Measurements from ENCODE around the gene SPOCK1. TPM values are rescaled to one million over a fixed set of nuclear protein-coding genes. Genes with fewer than 3 reads are reported as not detected.

The SPOCK1 gene
- total RNA-seq, 2 donors from 2014 or later = 2.1 to 8.5 TPM

DNA sequence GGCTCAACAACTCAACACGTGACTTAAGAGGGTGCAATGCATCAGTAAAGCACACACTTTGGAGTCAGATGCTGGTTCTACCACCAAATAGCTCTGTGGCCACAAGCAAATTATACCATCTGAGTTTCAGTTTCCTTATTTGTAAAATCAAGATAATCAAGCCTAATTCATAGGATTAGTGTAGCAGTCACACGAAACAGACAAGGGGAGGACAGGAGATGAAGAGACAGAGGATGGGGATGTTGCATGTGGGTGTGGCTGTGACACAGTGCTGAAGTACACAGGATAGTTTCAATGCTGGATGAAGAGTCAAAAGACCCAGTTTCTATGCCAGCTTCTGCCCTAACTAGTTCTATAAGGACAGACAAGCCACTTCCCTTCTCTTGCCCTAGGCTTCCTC, 60.2 kb downstream of the SPOCK1 start:
- DNase-seq = no peak
- Histone ChIP-seq H3K9ac (ENCODE audit: low read depth in 2 of 2, low read length in 2 of 2) (no peak overlapping the region), H3K36me3 (no peaks in the 10 kb centered on the region), H3K9me3 (no peaks in the 10 kb centered on the region), H3K4me3 (no peak overlapping the region), H3K27me3 (no peaks in the 10 kb centered on the region), H3K27ac (no peak overlapping the region), H3K4me1 (no peaks in the 10 kb centered on the region)
- TF ChIP-seq, protein P1, sequence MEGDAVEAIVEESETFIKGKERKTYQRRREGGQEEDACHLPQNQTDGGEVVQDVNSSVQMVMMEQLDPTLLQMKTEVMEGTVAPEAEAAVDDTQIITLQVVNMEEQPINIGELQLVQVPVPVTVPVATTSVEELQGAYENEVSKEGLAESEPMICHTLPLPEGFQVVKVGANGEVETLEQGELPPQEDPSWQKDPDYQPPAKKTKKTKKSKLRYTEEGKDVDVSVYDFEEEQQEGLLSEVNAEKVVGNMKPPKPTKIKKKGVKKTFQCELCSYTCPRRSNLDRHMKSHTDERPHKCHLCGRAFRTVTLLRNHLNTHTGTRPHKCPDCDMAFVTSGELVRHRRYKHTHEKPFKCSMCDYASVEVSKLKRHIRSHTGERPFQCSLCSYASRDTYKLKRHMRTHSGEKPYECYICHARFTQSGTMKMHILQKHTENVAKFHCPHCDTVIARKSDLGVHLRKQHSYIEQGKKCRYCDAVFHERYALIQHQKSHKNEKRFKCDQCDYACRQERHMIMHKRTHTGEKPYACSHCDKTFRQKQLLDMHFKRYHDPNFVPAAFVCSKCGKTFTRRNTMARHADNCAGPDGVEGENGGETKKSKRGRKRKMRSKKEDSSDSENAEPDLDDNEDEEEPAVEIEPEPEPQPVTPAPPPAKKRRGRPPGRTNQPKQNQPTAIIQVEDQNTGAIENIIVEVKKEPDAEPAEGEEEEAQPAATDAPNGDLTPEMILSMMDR (IDR thresholded peaks at IDR 0.05) = no peak
- intact Hi-C loops (cut with DNase I) = no loop called here

GRCh38 chr5:137437774-137438173, 61.4 kb downstream of the SPOCK1 start:
- no peak overlapping the region for H3K27ac ChIP-seq
- no peak overlapping the region for H3K9ac ChIP-seq (ENCODE audit: low read depth in 2 of 2, low read length in 2 of 2)
- no peaks in the 10 kb centered on the region for H3K36me3 ChIP-seq
- no peaks in the 10 kb centered on the region for H3K9me3 ChIP-seq
- intact Hi-C loops (cut with DNase I) = no loop called here
- no peak overlapping the region for H3K4me3 ChIP-seq
- TF ChIP-seq, protein P1 (IDR thresholded peaks at IDR 0.05) = no peak
- no peak for DNase-seq
- no peaks in the 10 kb centered on the region for H3K4me1 ChIP-seq
- no peaks in the 10 kb centered on the region for H3K27me3 ChIP-seq

DNA sequence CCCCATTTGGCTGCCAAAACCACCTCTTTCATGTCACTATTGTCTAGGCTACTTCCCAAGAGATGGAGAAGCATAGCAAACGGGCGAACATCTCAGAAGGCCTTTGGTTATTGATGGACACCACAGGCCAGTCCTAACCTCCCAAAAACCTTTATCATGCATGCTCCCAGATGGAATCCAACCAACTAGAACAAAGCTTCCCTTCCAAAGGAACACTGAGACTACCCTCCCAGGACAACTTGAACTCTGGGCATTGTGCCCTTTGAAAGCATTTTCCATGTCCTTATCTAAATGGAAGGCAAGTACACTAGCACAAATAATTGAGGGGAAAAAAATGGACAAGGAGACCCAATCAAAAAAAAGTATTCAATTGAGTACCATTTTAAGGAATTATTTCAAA, 65.6 kb downstream of the SPOCK1 start:
- Histone ChIP-seq H3K36me3 (no peaks in the 10 kb centered on the region), H3K4me1 (no peaks in the 10 kb centered on the region), H3K9me3 (no peaks in the 10 kb centered on the region), H3K9ac (ENCODE audit: low read depth in 2 of 2, low read length in 2 of 2) (no peak overlapping the region), H3K27me3 (no peaks in the 10 kb centered on the region), H3K27ac (no peak overlapping the region), H3K4me3 (no peak overlapping the region)
- DNase-seq = no peak
- intact Hi-C loops (cut with DNase I) = no loop called here
- TF ChIP-seq, protein P1 (IDR thresholded peaks at IDR 0.05) = no peak

DNA sequence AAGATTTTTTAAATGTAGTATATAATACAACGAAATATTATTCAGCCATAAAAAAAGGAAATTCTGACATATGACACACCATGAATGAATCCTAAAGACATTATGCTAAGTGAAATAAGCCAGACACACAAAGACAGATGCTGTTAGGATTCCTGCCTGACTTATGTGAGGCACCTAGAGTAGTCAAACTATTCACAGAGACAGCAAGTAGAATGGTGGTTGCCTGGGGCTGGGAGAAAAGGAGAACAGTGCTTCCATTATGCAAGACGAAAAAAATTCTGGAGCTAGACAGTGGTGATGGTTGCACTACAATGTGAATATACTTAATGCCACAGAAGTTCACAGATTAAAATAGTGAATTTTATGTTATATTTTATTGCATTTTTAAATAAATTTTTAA, 66.8 kb downstream of the SPOCK1 start:
- Histone ChIP-seq H3K36me3 (no peaks in the 10 kb centered on the region), H3K27me3 (no peaks in the 10 kb centered on the region)

DNA sequence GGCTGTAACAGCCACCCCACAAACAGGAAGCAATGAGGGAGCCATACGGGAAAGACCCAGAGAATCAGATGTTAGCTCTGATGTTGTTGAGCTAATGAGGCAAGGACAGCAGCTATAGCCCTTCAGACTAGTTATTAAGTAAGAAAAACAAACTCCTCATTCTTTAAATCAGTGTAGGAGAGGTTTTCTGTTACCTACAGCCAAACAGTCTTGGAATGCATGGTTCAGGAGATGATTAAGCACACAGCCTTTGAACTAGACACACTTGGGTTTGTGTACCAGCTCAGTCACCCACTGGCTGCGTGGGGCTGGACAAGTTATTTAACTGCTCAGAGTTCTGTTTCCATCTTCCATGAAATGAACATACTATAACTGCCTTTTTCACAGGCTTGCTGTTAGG, 68.1 kb downstream of the SPOCK1 start:
- TF ChIP-seq, protein P1 (IDR thresholded peaks at IDR 0.05) = no peak
- no peaks in the 10 kb centered on the region for H3K4me1 ChIP-seq
- intact Hi-C loops (cut with DNase I) = no loop called here
- no peaks in the 10 kb centered on the region for H3K27me3 ChIP-seq
- no peaks in the 10 kb centered on the region for H3K9me3 ChIP-seq
- no peak for DNase-seq
- no peak overlapping the region for H3K4me3 ChIP-seq
- no peak overlapping the region for H3K9ac ChIP-seq (ENCODE audit: low read depth in 2 of 2, low read length in 2 of 2)
- H3K27ac ChIP-seq = no peak overlapping the region
- H3K36me3 ChIP-seq = no peaks in the 10 kb centered on the region

More for the DNA sequence above, 66.8 kb downstream of the SPOCK1 start:
- Histone ChIP-seq H3K9me3 (no peaks in the 10 kb centered on the region), H3K4me1 (no peaks in the 10 kb centered on the region), H3K27ac (no peak overlapping the region), H3K9ac (ENCODE audit: low read depth in 2 of 2, low read length in 2 of 2) (no peak overlapping the region), H3K4me3 (no peak overlapping the region)
- intact Hi-C loops (cut with DNase I) = no loop called here
- TF ChIP-seq, protein P1 (IDR thresholded peaks at IDR 0.05) = no peak
- DNase-seq = no peak

- Histone ChIP-seq H3K9me3 (no peaks in the 10 kb centered on the region), H3K9ac (ENCODE audit: low read depth in 2 of 2, low read length in 2 of 2) (no peak overlapping the region), H3K36me3 (no peaks in the 10 kb centered on the region), H3K27me3 (no peaks in the 10 kb centered on the region), H3K4me3 (no peak overlapping the region), H3K4me1 (no peaks in the 10 kb centered on the region), H3K27ac (no peak overlapping the region)
- TF ChIP-seq, protein P1 (IDR thresholded peaks at IDR 0.05) = no peak
- intact Hi-C loops (cut with DNase I) = no loop called here
- DNase-seq = no peak
Observed at GRCh38 chr5:137415231-137415681, 83.9 kb downstream of the SPOCK1 start.
